K562 (cell line): Measurements from ENCODE around the gene CALML4. TPM values are rescaled to one million over a fixed set of nuclear protein-coding genes. Genes with fewer than 3 reads are reported as not detected.
A peak's percentile ranks its signal among the peaks of the same experiment; 100 is the strongest.

Source experiments
- ATAC-seq: fragments of 200-7000 bp; cut with Tn5 transposase; 3 replicates; pipeline ENCODE4 v1.9.1; 2020; ENCODE audit warnings: moderate library complexity
- BruUV-seq: library from RNA; stranded (reverse); fragments of 400-500 nt; replicated peaks from 2 replicates; lab custom pipeline; 2021; lab: Mats Ljungman, UMichigan
- CTCF ChIA-PET: fragments of 300-600 bp; formaldehyde crosslinking; extraction: SDS; loops from one replicate; lab custom pipeline; 2021; ENCODE audit warnings: low intra/inter-chr PET ratio; lab: Yijun Ruan, JAX
- POLR2A ChIA-PET: fragments of 300-600, 350-650 bp; sonication (Branson Sonifier 250); formaldehyde crosslinking; extraction: SDS; loops from one replicate; lab custom pipeline; 2021; ENCODE audit warnings: antibody characterized with exemption, inconsistent platforms; lab: Yijun Ruan, JAX
- DNase-seq, 4 experiments: peaks; one replicate each; pipeline versions ENCODE4 v3.0.0 to v3.0.0-alpha.2; 2011 to 2018; ENCODE audit warnings: low spot score in 3 of 4, mixed read lengths in 3 of 4; ENCODE audit errors: extremely low read depth in 1 of 4
- FAIRE-seq: peaks from 2 replicates; lab custom pipeline; 2011; peaks lifted over from hg19 to GRCh38; lab: Jason Lieb, UNC
- H2AFZ ChIP-seq: 2 replicates; pipeline ENCODE4 v1.6.0; 2011; ENCODE audit warnings: low read depth, low read length, control low read depth, inconsistent platforms
- H3K27ac ChIP-seq: fragments of 200-600 bp; 3 replicates; pipeline ENCODE4 v1.8.0; 2011; ENCODE audit warnings: low read depth, mild to moderate bottlenecking, control low read depth, inconsistent platforms, low read length, moderate library complexity, mixed read lengths; ENCODE audit errors: extremely low read depth
- H3K27me3 ChIP-seq, 2 experiments: fragments of 300-600 bp in 1 of 2; 2 replicates in 1 of 2; 3 replicates in 1 of 2; pipeline versions ENCODE4 v1.6.0 to v1.8.0; 2011; ENCODE audit warnings: inconsistent platforms in 2 of 2, low read length in 2 of 2, mild to moderate bottlenecking in 1 of 2, mixed read lengths in 1 of 2, moderate library complexity in 1 of 2; ENCODE audit not compliant: control insufficient read depth in 2 of 2, insufficient read depth in 2 of 2
- H3K36me3 ChIP-seq: fragments of 300-600 bp; 3 replicates; pipeline ENCODE4 v1.8.0; 2011; ENCODE audit warnings: mild to moderate bottlenecking, low read length, inconsistent platforms; ENCODE audit not compliant: control insufficient read depth, insufficient read depth
- H3K4me1 ChIP-seq, 2 experiments: fragments of 200-600 bp in 1 of 2; replicated peaks in 1 of 2; 2 replicates in 1 of 2; 3 replicates in 1 of 2; pipeline versions ENCODE4 v1.5.1 to v1.8.0; 2011; ENCODE audit warnings: inconsistent platforms in 2 of 2, low read length in 2 of 2, mild to moderate bottlenecking in 1 of 2, mixed read lengths in 1 of 2, moderate library complexity in 1 of 2; ENCODE audit not compliant: control insufficient read depth in 2 of 2, insufficient read depth in 2 of 2
- H3K4me2 ChIP-seq: 2 replicates; pipeline ENCODE4 v1.6.1; 2011; ENCODE audit warnings: low read length, control low read depth, inconsistent platforms, mixed read lengths; ENCODE audit not compliant: insufficient read depth
- H3K4me3 ChIP-seq: fragments of 200-600 bp; sonication (generic), shearing (Covaris generic); 2 replicates; pipeline ENCODE4 v1.5.1; 2016; ENCODE audit warnings: control low read depth, inconsistent platforms
- H3K79me2 ChIP-seq: fragments of 200-600 bp; 3 replicates; pipeline ENCODE4 v1.8.0; 2011; ENCODE audit warnings: low read length, inconsistent platforms; ENCODE audit not compliant: control insufficient read depth, insufficient read depth
- H3K9ac ChIP-seq, 2 experiments: 2 replicates each; pipeline versions ENCODE4 v1.6.0 to v1.6.1; 2011; ENCODE audit warnings: low read depth in 2 of 2, low read length in 2 of 2, control low read depth in 1 of 2, inconsistent platforms in 1 of 2, mild to moderate bottlenecking in 1 of 2, mixed read lengths in 1 of 2; ENCODE audit not compliant: insufficient read depth in 1 of 2
- H3K9me1 ChIP-seq: one replicate; pipeline ENCODE4 v1.6.0; 2011; ENCODE audit warnings: inconsistent platforms, mild to moderate bottlenecking, low read length, moderate library complexity; ENCODE audit not compliant: control insufficient read depth, insufficient read depth
- H3K9me3 ChIP-seq: replicated peaks from 2 replicates; pipeline ENCODE4 v1.5.1; 2011; ENCODE audit warnings: low read depth, low read length, inconsistent platforms; ENCODE audit not compliant: control insufficient read depth, insufficient read depth
- H4K20me1 ChIP-seq: replicated peaks from 2 replicates; pipeline ENCODE4 v1.6.1; 2011; ENCODE audit warnings: low read length, inconsistent platforms, mixed read lengths; ENCODE audit not compliant: control insufficient read depth, insufficient read depth
- BDP1 ChIP-seq: IDR thresholded peaks from 3 replicates; pipeline ENCODE4 v1.6.1; 2011; ENCODE audit not compliant: insufficient read length, insufficient read depth
- BMI1 ChIP-seq: fragments of 150-350 bp; IDR thresholded peaks from 2 replicates; pipeline ENCODE4 v1.6.1; 2014; ENCODE audit warnings: low read length
- C11orf30 ChIP-seq: fragments of 450-650 bp; IDR thresholded peaks from 2 replicates; pipeline ENCODE4 v1.6.1; 2016; ENCODE audit warnings: low read depth, mild to moderate bottlenecking
- ETV6 ChIP-seq, 3 experiments: fragments of 150-350 bp in 1 of 3; sonication (generic) in 1 of 3; formaldehyde crosslinking in 1 of 3; IDR thresholded peaks; 2 replicates each; pipeline versions ENCODE4 v1.6.1 to v1.8.0; 2014 to 2022; ENCODE audit warnings: borderline replicate concordance in 2 of 3, low read depth in 2 of 3, antibody characterized with exemption in 1 of 3, low read length in 1 of 3, mild to moderate bottlenecking in 1 of 3, missing genetic modification reagents in 1 of 3
- HNRNPL ChIP-seq: fragments of 200-400 bp; formaldehyde crosslinking; IDR thresholded peaks from 2 replicates; pipeline ENCODE4 v1.6.1; 2017; ENCODE audit warnings: low read depth, mild to moderate bottlenecking, low read length
- NFYB ChIP-seq: IDR thresholded peaks from 2 replicates; pipeline ENCODE4 v1.6.1; 2011; ENCODE audit warnings: mild to moderate bottlenecking, moderate library complexity; ENCODE audit not compliant: insufficient read length; ENCODE audit errors: extremely low read depth
- ZFP36 ChIP-seq: fragments of 150-350 bp; IDR thresholded peaks from 2 replicates; pipeline ENCODE4 v1.6.1; 2018; ENCODE audit warnings: low read length, low read depth; ENCODE audit not compliant: partially characterized antibody
- ZNF316 ChIP-seq: fragments of 450-650 bp; IDR thresholded peaks from 2 replicates; pipeline ENCODE4 v1.6.1; 2016
- WGBS: fragments of 100-300 bp; shearing (Covaris generic); methylation state at CpG from one replicate; pipeline ENCODE4 v1.1.6; 2016; ENCODE audit warnings: low coverage, mixed read lengths; ENCODE audit not compliant: insufficient coverage; ENCODE audit errors: missing lambda C conversion rate; 5-methylcytosine and 5-hydroxymethylcytosine counted together
- in situ Hi-C: fragments of 300-500 bp; cut with MboI; formaldehyde crosslinking; loops from 4 replicates; pipeline ENCODE4 v1.15.0; 2018; ENCODE audit warnings: inconsistent platforms, mixed read lengths
- intact Hi-C: fragments of 100-400 bp; cut with micrococcal nuclease; formaldehyde crosslinking; loops from 2 replicates; pipeline ENCODE4 v1.14.2; 2022
- polyA plus RNA-seq, 8 experiments: library from polyadenylated mRNA; depleted of rRNA in 4 of 8; stranded (reverse) in 5 of 8; unstranded in 3 of 8; fragments of >200 nt; fragmentation: Nextera tagmentation in 2 of 8; fragmentation: Illumina TruSeq in 1 of 8; extraction: Ambion mirVana in 2 of 8; extraction: Trizol in 1 of 8; gene quantifications; 2 replicates each; pipeline versions ENCODE4 v1.2.1 to v1.2.3, GENCODE V29; 2011 to 2014; ENCODE audit warnings: inconsistent platforms in 1 of 8, missing spikeins in 1 of 8
- total RNA-seq, 7 experiments: library from RNA; depleted of rRNA in 6 of 7; stranded (reverse); fragments of >200 nt in 6 of 7; fragmentation: Illumina TruSeq in 2 of 7; extraction: Trizol in 2 of 7; gene quantifications; 2 replicates each; pipeline versions ENCODE4 v1.2.1 to v1.2.3, GENCODE V29; 2011 to 2021; ENCODE audit warnings: low replicate concordance in 1 of 7

The CALML4 gene
- total and polyA plus RNA-seq, 9 of the 15 experiments (the other 6 are each of a cell fraction or from before 2014, with no cell fraction given) = 2.8 to 30.6 (median 15.5) TPM

DNA sequence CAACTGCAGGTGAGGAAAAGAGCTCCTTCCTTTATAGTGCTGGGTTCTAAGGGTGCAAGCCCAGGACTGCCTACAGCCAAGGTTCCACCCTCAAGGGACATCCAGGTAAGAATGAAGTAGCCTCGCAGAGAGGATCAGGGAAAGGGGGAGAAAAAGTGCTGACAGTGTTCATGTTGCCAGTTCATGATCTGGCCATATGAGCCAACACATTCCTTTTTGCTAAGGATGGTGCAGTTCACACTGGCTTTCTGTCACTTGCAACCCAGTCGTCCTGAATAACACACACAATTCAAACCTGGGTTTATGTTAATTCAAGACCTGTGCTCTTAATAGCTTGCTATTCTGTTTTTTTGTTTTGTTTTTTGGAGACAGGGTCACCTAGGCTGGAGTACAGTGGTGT, 15.4 kb upstream of the CALML4 start:
- no peak for TF ChIP-seq BMI1
- TF ChIP-seq HNRNPL = no peak
- peak; percentile 65 for TF ChIP-seq ZNF316
- TF ChIP-seq BDP1 = no peak
- TF ChIP-seq NFYB = no peak
- no peak for TF ChIP-seq ZFP36
- TF ChIP-seq C11orf30 = peak; percentile 48
- no peak for TF ChIP-seq ETV6 (IDR thresholded peaks at IDR 0.05; ENCODE audit: borderline replicate concordance in 1 of 2, low read depth in 2 of 2, low read length in 1 of 2)
- no peak for TF ChIP-seq ETV6 (CRISPR knock-in tag; IDR thresholded peaks at IDR 0.05; ENCODE audit: borderline replicate concordance)
- 83% methylated on average over 2 of the region's 2 CpGs for WGBS
- Histone ChIP-seq H3K4me3 (no peak overlapping the region), H3K4me1 (peaks cover 13 to 18% of the 10 kb centered on the region in 2 experiments; a peak in 4 of 5 replicates), H3K27me3 (no peaks in the 10 kb centered on the region), H4K20me1 (peaks cover 10% of the 10 kb centered on the region), H3K9ac (no peak overlapping the region), H3K36me3 (peaks cover 64% of the 10 kb centered on the region), H3K9me3 (no peaks in the 10 kb centered on the region), H3K27ac (no peak overlapping the region), H3K79me2 (peaks cover 80% of the 10 kb centered on the region), H2AFZ (no peak overlapping the region), H3K4me2 (no peak overlapping the region), H3K9me1 (peaks cover 17% of the 10 kb centered on the region)
- peak; percentile 40 for FAIRE-seq
- BruUV-seq = no TSS peak
- ChIA-PET POLR2A (interaction anchor here (0.7 to 3.5 kb wide), 5 partner anchors 9 to 1374 kb away, joined by 3 to 18 read pairs (median 3); partner anchors contain the start of gene CLN6), CTCF (no interaction called here)
- in situ Hi-C loops = no loop called here
- ATAC-seq = no peak
- DNase-seq = peak in 1 of 4 experiments; percentile 2
- intact Hi-C loops = no loop called here
